H9 (cell line): Measurements from ENCODE around the gene LUZP2. TPM values are rescaled to one million over a fixed set of nuclear protein-coding genes. Genes with fewer than 3 reads are reported as not detected.

ENCODE experiments used
- DNase-seq: peaks from one replicate; pipeline ENCODE4 v3.0.0-alpha.2; 2017
- H2AFZ ChIP-seq: one replicate; pipeline ENCODE4 v1.6.1; 2013; ENCODE audit warnings: mild to moderate bottlenecking, low read length, control low read depth, moderate library complexity
- H2AK5ac ChIP-seq: 2 replicates; pipeline ENCODE4 v1.6.1; 2013; ENCODE audit warnings: low read length, control low read depth, mixed read lengths; ENCODE audit not compliant: insufficient read length
- H2BK120ac ChIP-seq: one replicate; pipeline ENCODE4 v1.6.1; 2013; ENCODE audit warnings: low read depth, mild to moderate bottlenecking, low read length, control low read depth, inconsistent platforms; ENCODE audit not compliant: poor library complexity, severe bottlenecking
- H2BK12ac ChIP-seq: 2 replicates; pipeline ENCODE4 v1.6.1; 2013; ENCODE audit warnings: low read length, control low read depth, mixed read lengths, low read depth; ENCODE audit not compliant: insufficient read length
- H2BK15ac ChIP-seq: 2 replicates; pipeline ENCODE4 v1.6.1; 2013; ENCODE audit warnings: low read depth, low read length, control low read depth
- H2BK20ac ChIP-seq: one replicate; pipeline ENCODE4 v1.6.1; 2013; ENCODE audit warnings: low read depth, mild to moderate bottlenecking, low read length, control low read depth, inconsistent platforms; ENCODE audit not compliant: poor library complexity, severe bottlenecking
- H2BK5ac ChIP-seq: 2 replicates; pipeline ENCODE4 v1.6.1; 2013; ENCODE audit warnings: low read length, control low read depth, mixed read lengths; ENCODE audit not compliant: insufficient read length
- H3K14ac ChIP-seq: 2 replicates; pipeline ENCODE4 v1.6.1; 2013; ENCODE audit warnings: low read length, control low read depth; ENCODE audit not compliant: insufficient read depth
- H3K18ac ChIP-seq: 2 replicates; pipeline ENCODE4 v1.6.1; 2013; ENCODE audit warnings: low read depth, mild to moderate bottlenecking, mixed read lengths, low read length, control low read depth; ENCODE audit not compliant: insufficient read length
- H3K23ac ChIP-seq: 2 replicates; pipeline ENCODE4 v1.6.1; 2013; ENCODE audit warnings: low read length, control low read depth, mixed read lengths, low read depth; ENCODE audit not compliant: insufficient read length
- H3K23me2 ChIP-seq: 2 replicates; pipeline ENCODE4 v1.6.1; 2013; ENCODE audit warnings: low read depth, mild to moderate bottlenecking, mixed read lengths, low read length, control low read depth; ENCODE audit not compliant: insufficient read length, poor library complexity, severe bottlenecking
- H3K27ac ChIP-seq: 2 replicates; pipeline ENCODE4 v1.5.1; 2013; ENCODE audit warnings: low read length, control low read depth, mixed read lengths, low read depth; ENCODE audit not compliant: insufficient read length
- H3K27me3 ChIP-seq: 2 replicates; pipeline ENCODE4 v1.6.1; 2013; ENCODE audit warnings: low read length, control low read depth, inconsistent platforms; ENCODE audit not compliant: insufficient read depth
- H3K4ac ChIP-seq: 2 replicates; pipeline ENCODE4 v1.6.1; 2013; ENCODE audit warnings: low read depth, mild to moderate bottlenecking, control low read depth, inconsistent platforms, low read length, moderate library complexity
- H3K4me1 ChIP-seq: 2 replicates; pipeline ENCODE4 v1.6.1; 2013; ENCODE audit warnings: low read length, control low read depth, inconsistent platforms; ENCODE audit not compliant: insufficient read depth
- H3K4me2 ChIP-seq: 2 replicates; pipeline ENCODE4 v1.6.1; 2013; ENCODE audit warnings: low read length, control low read depth, mixed read lengths; ENCODE audit not compliant: insufficient read length, insufficient read depth
- H3K56ac ChIP-seq: 2 replicates; pipeline ENCODE4 v1.6.1; 2013; ENCODE audit warnings: low read depth, mild to moderate bottlenecking, mixed read lengths, low read length, control low read depth; ENCODE audit not compliant: insufficient read length
- H3K79me1 ChIP-seq: 2 replicates; pipeline ENCODE4 v1.6.1; 2013; ENCODE audit warnings: low read depth, mild to moderate bottlenecking, moderate library complexity, low read length, control low read depth, inconsistent platforms; ENCODE audit not compliant: insufficient read depth, poor library complexity, severe bottlenecking
- H3K79me2 ChIP-seq: 2 replicates; pipeline ENCODE4 v1.6.1; 2013; ENCODE audit warnings: low read length, control low read depth, inconsistent platforms; ENCODE audit not compliant: insufficient read depth
- H3K9ac ChIP-seq: 2 replicates; pipeline ENCODE4 v1.6.1; 2013; ENCODE audit warnings: low read length, control low read depth, mixed read lengths; ENCODE audit not compliant: insufficient read length; ENCODE audit errors: extremely low read depth
- H3K9me3 ChIP-seq: one replicate; pipeline ENCODE4 v1.6.1; 2013; ENCODE audit warnings: low read depth, low read length, inconsistent platforms; ENCODE audit not compliant: control insufficient read depth
- H3T11ph ChIP-seq: one replicate; pipeline ENCODE4 v1.6.1; 2013; ENCODE audit warnings: mild to moderate bottlenecking, low read length, control low read depth, inconsistent platforms
- H4K20me1 ChIP-seq: one replicate; pipeline ENCODE4 v1.6.1; 2013; ENCODE audit not compliant: control insufficient read depth, insufficient read length, insufficient read depth
- H4K5ac ChIP-seq: 2 replicates; pipeline ENCODE4 v1.6.1; 2013; ENCODE audit warnings: low read depth, mild to moderate bottlenecking, mixed read lengths, low read length, control low read depth; ENCODE audit not compliant: insufficient read length
- H4K8ac ChIP-seq: replicated peaks from 2 replicates; pipeline ENCODE4 v1.6.1; 2013; ENCODE audit warnings: low read length, control low read depth, mixed read lengths, low read depth; ENCODE audit not compliant: insufficient read length
- H4K91ac ChIP-seq: 2 replicates; pipeline ENCODE4 v1.6.1; 2013; ENCODE audit warnings: low read depth, mild to moderate bottlenecking, moderate library complexity, mixed read lengths, low read length, control low read depth; ENCODE audit not compliant: insufficient read length
- H3K27ac Mint-ChIP-seq, 3 experiments: 2 replicates in 2 of 3; 3 replicates in 1 of 3; pipeline ENCODE4 v1.8.0; 2020 to 2021; ENCODE audit warnings: mixed read lengths in 3 of 3, mild to moderate bottlenecking in 1 of 3, moderate library complexity in 1 of 3
- H3K27me3 Mint-ChIP-seq: 2 replicates; pipeline ENCODE4 v1.8.0; 2021; ENCODE audit warnings: low read depth, mild to moderate bottlenecking, moderate library complexity, mixed read lengths
- H3K36me3 Mint-ChIP-seq, 3 experiments: 2 replicates in 2 of 3; 3 replicates in 1 of 3; pipeline ENCODE4 v1.8.0; 2020 to 2021; ENCODE audit warnings: low read depth in 3 of 3, mixed read lengths in 3 of 3; ENCODE audit not compliant: insufficient read depth in 1 of 3
- H3K4me1 Mint-ChIP-seq, 2 experiments: 2 replicates each; pipeline ENCODE4 v1.8.0; 2020; ENCODE audit warnings: mixed read lengths in 2 of 2
- H3K4me3 Mint-ChIP-seq, 2 experiments: 2 replicates in 1 of 2; 3 replicates in 1 of 2; pipeline ENCODE4 v1.8.0; 2020 to 2021; ENCODE audit warnings: mild to moderate bottlenecking in 2 of 2, mixed read lengths in 2 of 2, moderate library complexity in 1 of 2
- H3K9me3 Mint-ChIP-seq, 2 experiments: 2 replicates in 1 of 2; 3 replicates in 1 of 2; pipeline ENCODE4 v1.8.0; 2020; ENCODE audit warnings: mild to moderate bottlenecking in 2 of 2, mixed read lengths in 2 of 2, moderate library complexity in 1 of 2
- CTCF ChIP-seq: fragments of 200-600 bp; sonication (generic); conservative IDR thresholded peaks from 3 replicates; pipeline ENCODE4 v1.8.0; 2021; ENCODE audit warnings: antibody characterized with exemption, mild to moderate bottlenecking
- WGBS: extraction: QIAGEN DNeasy Blood & Tissue Kit; methylation state at CpG from one replicate; pipeline ENCODE4 v1.1.7; 2013; ENCODE audit warnings: missing lambda C conversion rate, low lambda C conversion rate, mixed read lengths; ENCODE audit not compliant: insufficient read length; ENCODE audit errors: extremely low coverage; 5-methylcytosine and 5-hydroxymethylcytosine counted together
- total RNA-seq: library from RNA; stranded (reverse); gene quantifications from 2 replicates; pipeline ENCODE4 v1.2.1, GENCODE V29; 2021

LUZP2 gene
- total RNA-seq, 1 experiment from 2014 or later: 25.4 TPM

GRCh38 chr11:24560324-24560723, 63.5 kb downstream of the LUZP2 start:
- Histone ChIP-seq H3K14ac (no peak overlapping the region), H3K79me1 (no peaks in the 10 kb centered on the region), H4K5ac (no peak overlapping the region), H2BK5ac (no peak overlapping the region), H4K91ac (no peak overlapping the region), H3K4ac (no peak overlapping the region), H2AK5ac (no peak overlapping the region), H3K23ac (no peak overlapping the region), H3K23me2 (no peaks in the 10 kb centered on the region), H3K18ac (no peak overlapping the region), H4K20me1 (no peaks in the 10 kb centered on the region), H3K56ac (no peak overlapping the region), H3K27ac (no peak overlapping the region), H4K8ac (no peak overlapping the region), H2BK120ac (no peak overlapping the region), H2BK15ac (no peak overlapping the region), H3K9me3 (no peaks in the 10 kb centered on the region), H3K4me1 (no peaks in the 10 kb centered on the region; the same call in 1 of the 2 replicates), H3K9ac (no peak overlapping the region), H2AFZ (no peak overlapping the region), H3K4me2 (no peak overlapping the region), H3T11ph (no peak overlapping the region), H2BK20ac (no peak overlapping the region), H2BK12ac (no peak overlapping the region), H3K27me3 (no peaks in the 10 kb centered on the region), H3K79me2 (no peaks in the 10 kb centered on the region)
- peaks cover 19 to 27% of the 10 kb centered on the region in 2 experiments for H3K4me1 Mint-ChIP-seq
- no peak overlapping the region for H3K27ac Mint-ChIP-seq
- no peak overlapping the region for H3K4me3 Mint-ChIP-seq
- no peaks in the 10 kb centered on the region for H3K9me3 Mint-ChIP-seq
- H3K27me3 Mint-ChIP-seq: no peaks in the 10 kb centered on the region
- no peak for DNase-seq
- no peak for TF ChIP-seq CTCF
- 0 out of 7 replicates have a peak, but pooled peaks cover 0 to 1% (median 0%) of the 10 kb centered on the region in 3 experiments for H3K36me3 Mint-ChIP-seq
- WGBS: no CpG with 5 or more reads among the region's 4 CpGs
